HG02763 (cell line): ENCODE data around the gene TM7SF3.
"Not testable (repeated sequence)": the region's sequence is repeated elsewhere in the genome, so short reads cannot be mapped to it uniquely, and the experiment has no call there.

Source experiments
- ATAC-seq: cut with Tn5 transposase; IDR thresholded peaks from one replicate; pipeline ENCODE4 v1.9.1; 2021; ENCODE audit warnings: mild to moderate bottlenecking, moderate library complexity; ENCODE audit not compliant: unreplicated experiment

Gene TM7SF3, protein sequence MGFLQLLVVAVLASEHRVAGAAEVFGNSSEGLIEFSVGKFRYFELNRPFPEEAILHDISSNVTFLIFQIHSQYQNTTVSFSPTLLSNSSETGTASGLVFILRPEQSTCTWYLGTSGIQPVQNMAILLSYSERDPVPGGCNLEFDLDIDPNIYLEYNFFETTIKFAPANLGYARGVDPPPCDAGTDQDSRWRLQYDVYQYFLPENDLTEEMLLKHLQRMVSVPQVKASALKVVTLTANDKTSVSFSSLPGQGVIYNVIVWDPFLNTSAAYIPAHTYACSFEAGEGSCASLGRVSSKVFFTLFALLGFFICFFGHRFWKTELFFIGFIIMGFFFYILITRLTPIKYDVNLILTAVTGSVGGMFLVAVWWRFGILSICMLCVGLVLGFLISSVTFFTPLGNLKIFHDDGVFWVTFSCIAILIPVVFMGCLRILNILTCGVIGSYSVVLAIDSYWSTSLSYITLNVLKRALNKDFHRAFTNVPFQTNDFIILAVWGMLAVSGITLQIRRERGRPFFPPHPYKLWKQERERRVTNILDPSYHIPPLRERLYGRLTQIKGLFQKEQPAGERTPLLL

DNA sequence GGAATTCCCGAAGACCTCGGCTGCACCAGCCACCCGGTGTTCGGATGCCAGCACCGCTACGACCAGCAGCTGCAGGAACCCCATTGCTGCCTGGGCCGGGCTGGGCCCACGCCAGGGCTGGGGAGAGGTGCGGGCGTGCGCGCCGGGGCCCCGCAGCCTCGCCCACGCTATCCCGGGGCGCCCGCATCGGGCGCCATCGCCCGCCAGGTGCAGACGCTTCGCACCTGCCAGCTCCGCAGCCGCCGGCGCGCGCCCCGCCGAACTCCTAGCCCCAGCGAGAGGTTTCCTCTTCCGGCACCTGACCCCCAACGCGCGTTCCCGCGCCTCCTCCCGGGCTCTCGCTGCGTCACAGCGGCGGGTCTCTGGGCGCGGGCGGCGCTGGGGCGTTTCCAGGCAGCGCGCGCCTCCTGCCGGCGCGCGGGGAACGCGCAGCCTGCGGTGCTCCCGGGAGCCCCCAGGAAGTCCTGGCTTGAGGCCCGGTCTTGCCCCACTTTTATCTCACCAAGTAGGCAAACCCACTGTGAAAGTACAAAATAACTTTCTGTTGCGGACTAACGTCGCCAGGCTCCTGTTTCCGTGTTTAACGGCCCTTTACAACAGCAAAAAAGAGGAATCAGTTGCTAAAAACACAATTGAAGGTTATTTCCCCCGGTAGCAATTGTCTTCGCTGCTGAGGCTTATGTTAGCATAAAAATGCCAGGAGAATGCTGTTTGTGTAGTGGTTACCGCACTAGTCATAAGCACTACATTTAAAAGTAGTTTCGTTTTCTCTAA lies at the start of gene TM7SF3:
Gene TM7SF3 (minus strand): TSS at position 300 of the 774 bp plus-strand sequence. CDS start 216 bp downstream, at position 84.
- ATAC-seq: peak; percentile 85

DNA sequence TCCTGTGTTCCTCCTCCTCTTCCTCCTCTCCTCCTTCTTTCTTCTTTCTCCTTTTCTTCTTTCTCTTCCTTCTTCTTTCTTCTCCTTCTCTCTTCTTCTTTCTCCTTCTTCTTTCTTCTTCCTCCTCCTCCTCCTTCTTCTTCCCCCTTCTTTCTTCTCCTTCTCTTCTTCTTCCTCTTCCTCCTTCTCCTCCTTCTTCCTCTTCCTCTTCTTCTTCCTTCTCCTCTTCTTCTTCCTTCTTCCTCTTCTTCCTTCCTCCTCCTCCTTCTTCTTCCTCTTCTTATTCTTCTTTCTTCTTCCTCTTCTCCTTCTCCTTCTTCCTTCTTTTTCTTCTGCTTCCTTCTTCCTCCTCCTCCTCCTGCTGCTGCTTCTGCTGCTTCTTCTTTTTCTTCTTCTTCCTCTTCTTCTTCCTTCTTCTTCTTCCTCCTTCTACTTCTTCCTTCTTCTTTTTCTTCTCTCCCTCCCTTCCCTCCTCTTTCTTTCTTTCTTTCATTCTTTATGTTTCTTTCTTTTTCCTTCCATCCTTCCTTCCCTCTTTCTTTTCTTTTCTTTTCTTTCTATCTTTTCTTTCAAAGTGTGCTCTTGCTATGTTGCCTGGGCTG lies 49.2 kb upstream of the TM7SF3 start:
- no peak for ATAC-seq

DNA sequence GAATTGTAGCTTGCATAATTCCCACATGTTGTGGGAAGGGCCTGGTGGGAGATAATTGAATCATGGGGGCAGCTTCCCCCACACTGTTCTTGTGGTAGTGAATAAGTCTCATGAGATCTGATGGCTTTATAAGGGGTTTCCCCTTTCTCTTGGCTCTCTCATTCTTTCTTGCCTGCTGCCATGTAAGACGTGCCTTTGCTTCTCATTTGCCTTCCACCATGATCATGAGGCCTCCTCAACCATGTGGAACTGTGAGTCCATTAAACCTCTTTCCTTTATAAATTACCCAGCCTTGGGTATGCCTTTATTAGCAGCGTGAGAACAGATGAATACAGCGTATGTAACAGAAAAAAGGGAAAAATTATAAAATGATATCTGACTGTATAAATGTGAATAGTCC lies 47.1 kb upstream of the TM7SF3 start:
- no peak for ATAC-seq

DNA sequence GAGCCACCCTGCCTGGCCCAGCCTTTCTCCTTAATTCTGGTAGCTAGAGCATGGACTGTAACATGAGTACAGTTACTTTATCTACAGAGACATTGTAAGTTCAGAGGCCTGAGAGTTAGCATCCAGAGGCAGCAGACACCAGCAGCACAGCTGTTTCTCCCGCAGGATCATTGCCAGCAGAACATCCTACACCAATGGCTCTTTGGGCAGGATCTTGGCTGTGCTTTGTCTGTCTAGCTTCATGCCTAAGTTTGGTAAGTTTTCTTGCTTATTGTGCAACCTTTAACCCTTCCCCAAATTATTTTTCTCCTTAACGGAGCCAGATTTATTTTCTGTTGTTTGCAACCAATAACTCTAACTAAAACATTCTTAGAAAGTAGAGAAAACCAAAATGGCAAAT lies 46.6 kb upstream of the TM7SF3 start:
- no peak for ATAC-seq

DNA sequence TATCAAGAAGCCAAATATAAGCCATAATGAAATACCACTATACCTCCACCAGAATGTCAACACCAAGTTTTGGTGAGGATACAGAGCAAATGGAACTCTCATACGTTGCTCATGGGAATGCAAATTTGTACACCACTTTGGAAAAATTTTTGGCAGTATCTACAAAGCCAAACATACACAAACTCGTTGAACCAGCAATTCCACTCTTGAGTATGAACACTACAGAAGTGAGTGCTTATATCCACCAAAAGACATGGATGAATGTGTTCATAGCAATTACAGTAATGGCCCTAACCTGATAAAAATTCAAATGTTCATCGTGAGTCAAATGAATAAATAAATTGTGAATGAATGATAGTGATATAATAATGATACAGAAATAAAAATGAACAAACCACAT lies 43.4 kb upstream of the TM7SF3 start:
- no peak for ATAC-seq

DNA sequence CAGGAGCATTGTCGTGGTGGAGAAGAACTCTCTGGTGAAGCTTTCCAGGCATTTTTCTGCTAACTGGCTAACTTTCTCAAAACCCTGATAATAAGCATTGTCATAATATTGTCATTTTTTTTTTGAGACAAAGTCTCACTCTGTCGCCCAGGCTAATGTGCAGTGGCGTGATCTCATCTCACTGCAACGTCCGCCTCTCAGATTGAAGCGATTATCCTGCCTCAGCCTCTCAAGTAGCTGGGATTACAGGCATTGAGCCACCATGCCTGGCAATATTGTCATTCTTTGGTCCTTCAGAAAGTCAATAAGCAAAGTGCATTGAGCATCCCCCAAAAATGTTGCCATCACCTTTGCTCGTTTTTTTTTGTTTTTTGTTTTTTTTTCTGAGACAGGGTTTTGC lies 41.8 kb upstream of the TM7SF3 start:
- no peak for ATAC-seq

DNA sequence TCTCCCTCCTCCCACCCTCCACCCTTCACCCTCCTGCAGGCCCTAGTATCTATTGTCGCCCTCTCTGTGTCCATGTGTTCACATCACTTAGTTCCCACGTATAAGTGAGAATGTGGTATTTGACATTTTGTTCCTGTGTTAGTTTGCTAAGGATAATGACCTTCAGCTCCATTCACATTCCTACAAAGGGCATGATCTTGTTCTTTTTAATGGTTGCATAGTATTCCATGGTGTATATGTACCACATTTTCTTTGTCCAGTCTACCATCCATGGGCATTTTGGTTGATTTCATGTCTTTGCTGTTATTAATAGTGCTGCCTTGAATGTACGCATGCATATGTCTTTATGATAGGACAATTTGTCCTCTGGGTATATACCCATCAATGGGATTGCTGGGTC lies 38.6 kb upstream of the TM7SF3 start:
- no peak for ATAC-seq

DNA sequence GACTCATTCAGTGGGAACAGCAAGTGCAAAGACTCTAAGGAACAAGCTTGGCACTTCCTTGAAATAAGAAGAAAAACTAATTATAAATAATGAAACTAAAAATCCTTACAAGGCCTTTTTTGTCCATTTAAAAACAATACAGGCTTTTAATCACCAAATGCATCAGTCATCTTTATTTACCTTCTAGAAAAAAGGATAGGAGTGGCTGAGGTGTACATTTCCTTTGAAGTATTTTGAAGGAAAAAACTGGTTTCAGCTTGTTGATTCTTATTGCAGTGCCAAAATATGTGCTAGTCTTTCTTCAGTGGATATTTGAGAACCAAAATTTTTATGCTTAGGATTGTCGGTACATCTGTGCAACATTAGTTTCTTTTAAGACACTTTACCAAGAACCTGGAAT lies 38.0 kb upstream of the TM7SF3 start:
- ATAC-seq: no peak

DNA sequence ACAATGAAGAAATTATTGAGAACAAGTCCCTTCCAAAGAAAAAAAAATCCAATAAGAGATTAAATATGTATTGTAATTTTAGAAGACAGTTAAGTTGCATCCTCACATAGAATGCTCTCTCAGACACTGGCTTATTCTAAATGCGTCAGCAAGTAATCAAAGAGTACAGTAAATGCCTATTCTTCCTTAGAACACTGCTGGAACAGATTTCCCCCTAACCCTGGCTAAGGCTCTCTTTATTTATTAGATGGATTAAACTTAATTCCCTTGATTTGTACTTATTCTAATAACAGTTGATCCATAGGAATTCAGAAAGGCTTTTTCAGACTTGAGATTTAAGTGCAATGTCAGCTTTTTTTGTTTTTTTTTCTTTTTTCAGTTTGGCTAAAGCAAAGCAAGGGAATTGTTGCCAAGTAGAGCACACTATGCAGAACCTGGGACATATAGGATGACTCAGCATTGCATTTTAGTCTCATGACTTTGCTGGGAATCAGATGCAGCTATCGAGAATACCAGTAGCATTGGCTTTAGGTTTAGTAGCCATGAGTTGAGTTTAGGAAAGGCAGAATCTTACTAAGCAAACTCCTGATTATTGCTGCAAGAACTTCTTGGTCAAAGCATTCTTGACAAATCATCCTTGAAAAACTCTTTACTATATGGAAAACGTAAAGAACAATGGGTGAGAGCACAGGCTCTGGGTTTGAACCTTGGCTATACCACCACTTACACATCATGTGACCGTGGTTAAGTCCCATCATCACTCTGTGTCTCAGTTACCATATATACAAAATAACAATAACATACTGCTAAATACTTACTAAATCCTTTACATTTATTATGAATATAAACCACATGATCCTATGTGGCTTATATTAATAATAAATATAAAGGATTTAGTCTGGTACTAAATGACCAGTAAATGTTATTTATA lies 34.9 kb upstream of the TM7SF3 start:
- ATAC-seq: no peak

DNA sequence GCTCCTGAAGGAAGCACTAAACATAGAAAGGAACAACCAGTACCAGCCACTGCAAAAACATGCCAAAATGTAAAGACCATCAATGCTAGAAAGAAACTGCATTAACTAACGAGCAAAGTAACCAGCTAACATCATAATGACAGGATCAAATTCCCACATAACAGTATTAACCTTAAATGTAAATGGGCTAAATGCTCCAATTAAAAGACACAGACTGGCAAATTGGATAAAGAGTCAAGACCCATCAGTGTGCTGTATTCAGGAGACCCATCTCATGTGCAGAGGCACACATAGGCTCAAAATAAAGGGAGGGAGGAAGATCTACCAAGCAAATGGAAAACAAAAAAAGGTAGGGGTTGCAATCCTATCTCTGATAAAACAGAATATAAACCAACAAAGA lies 27.8 kb upstream of the TM7SF3 start:
- ATAC-seq: not testable (repeated sequence)

DNA sequence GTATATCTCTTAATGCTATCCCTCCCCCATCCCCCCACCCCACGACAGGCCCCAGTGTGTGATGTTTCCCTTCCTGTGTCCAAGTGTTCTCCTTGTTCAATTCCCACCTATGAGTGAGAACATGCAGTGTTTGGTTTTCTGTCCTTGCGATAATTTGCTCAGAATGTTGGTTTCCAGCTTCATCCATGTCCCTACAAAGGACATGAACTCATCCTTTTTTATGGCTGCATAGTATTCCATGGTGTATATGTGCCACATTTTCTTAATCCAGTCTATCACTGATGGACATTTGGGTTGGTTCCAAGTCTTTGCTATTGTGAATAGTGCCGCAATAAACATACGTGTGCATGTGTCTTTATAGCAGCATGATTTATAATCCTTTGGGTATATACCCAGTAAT lies 26.5 kb upstream of the TM7SF3 start:
- ATAC-seq: not testable (repeated sequence)

DNA sequence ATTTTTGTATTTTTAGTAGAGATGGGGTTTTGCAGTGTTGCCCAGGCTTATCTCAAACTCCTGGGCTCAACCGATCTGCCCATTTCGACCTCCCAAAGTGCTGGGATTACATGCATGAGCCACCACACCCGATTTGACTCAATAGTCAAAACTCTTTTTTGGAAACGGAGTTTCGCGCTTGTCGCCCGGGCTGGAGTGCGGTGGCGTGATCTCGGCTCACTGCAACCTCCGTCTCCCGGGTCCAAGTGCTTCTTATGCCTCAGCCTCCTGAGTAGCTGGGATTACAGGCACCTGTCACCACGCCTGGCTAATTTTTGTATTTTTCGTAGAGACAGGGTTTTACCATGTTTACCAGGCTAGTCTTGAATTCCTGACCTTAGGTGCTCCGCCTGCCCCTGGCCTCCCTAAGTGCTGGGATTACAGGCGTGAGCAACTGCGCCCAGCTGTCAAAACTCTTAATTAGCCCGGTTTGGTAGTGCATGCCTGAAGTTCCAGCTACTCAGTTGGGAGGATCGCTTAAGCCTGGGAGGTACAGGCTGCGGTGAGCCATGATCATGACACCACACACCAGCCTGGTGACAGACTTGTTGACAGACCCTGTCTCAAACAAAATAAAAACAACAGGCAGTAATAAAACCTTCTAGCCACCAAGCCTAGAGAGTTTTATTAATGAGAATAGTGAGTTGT lies 20.6 kb upstream of the TM7SF3 start:
- no peak for ATAC-seq

DNA sequence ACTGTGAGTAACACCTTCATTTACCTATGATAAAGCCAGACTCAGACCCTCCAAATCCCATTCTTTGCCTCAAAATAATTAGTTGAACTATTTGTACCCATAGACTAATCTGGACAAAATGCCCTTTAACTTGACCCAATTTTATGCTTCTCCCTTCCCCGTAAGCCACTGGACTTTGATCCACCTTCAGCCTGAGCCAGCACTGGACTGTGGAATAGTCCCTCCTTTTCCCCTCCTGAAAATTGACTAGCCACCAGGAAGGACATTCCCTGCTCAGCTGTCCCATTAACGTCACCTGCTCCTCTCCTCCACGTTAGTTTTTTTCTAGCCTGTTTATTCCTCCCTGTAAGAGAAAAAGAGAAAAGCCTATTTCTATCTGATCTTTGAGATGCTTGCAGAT lies 18.5 kb upstream of the TM7SF3 start:
- ATAC-seq: no peak

DNA sequence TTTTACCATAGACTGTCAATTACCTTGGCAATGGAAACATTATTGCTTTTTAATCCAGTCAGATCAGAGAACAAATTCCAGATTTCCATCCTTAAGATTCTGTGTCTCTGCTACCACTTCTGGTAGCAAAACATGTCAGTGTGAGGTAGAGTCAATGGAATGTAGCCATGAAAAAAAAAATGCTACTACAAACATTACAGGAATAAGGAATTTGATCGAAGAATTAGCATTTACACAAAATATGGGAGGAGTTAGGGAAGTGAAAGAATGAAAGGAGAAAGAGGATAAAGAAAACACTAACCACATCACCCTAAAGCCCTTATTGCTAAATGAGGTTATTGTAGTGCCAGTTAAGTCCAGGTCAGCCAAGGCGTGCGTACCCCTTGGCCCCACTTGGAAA lies 17.3 kb upstream of the TM7SF3 start:
- ATAC-seq: no peak

DNA sequence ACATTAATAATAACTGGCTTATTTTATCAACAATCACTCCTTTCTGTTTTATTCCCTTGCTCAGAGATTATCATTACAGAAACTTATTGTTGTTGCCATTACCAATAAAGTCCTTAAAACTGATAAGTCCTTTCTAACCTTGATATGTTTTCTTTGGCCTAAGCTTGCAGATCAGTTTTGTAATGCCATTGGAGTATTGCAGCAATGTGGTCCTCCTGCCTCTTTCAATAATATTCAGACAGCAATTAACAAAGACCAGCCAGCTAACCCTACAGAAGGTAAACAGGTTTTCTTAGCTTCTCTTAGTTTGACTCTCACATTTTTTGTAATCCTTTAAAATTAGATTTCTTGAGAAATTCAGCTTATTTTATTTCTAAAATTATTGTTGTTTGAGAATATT lies 12.1 kb upstream of the TM7SF3 start:
- ATAC-seq: no peak

DNA sequence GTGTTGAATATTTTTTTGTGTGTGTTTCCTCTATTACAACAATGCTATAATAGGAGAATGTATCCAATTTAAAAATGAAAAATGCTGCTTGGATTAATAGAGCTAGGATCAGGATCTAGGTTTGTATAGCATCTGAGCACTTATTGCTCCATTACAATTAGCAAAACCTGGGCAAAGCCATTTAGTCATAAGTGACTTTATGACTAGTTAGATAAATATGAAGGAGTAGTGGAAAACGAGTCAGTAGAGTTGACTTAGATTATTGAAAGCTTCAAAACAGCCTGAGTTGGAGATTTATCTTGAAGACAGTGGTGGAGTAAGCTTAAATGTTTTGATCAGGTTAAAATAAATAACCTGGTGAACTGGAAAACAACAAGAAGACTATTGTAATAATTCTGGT lies 10.9 kb upstream of the TM7SF3 start:
- no peak for ATAC-seq

DNA sequence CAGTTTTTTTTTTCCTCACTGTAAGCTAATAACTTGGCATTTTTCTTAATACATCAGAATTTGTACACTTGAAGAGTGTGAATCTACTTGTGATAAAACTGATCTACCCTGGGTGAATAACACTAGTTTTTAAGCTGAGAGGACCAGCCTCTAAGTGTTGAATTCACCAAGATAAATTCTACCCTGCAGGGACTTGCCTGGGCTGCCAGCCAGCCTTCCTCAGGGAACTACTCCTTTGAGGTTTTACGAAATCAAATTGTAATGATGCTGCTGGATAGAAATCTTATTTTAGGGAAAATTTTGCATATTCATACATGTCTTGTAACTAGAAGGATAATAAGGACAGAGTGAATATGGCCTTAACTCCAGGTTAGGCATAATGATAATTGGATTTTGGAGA lies 10.1 kb upstream of the TM7SF3 start:
- no peak for ATAC-seq

DNA sequence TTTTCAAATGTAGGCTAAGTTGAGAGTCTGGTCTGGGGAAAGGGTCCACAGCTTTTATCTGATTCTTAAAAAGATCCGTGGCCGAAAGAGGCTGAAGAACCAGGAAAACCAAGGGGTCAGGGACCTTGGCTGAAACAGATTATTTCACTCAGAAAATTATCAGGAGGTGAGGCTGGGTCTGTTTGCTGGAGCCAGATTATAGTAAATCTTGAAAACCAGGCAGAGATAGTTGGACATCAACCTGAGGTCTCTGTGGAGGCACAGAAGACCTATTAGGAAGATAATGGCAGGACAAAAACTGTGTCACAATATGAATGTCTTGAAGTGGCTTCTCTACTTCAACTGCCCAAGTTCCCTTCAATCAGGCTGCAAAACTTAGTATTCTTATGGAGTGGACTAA lies 6.6 kb upstream of the TM7SF3 start:
- no peak for ATAC-seq

DNA sequence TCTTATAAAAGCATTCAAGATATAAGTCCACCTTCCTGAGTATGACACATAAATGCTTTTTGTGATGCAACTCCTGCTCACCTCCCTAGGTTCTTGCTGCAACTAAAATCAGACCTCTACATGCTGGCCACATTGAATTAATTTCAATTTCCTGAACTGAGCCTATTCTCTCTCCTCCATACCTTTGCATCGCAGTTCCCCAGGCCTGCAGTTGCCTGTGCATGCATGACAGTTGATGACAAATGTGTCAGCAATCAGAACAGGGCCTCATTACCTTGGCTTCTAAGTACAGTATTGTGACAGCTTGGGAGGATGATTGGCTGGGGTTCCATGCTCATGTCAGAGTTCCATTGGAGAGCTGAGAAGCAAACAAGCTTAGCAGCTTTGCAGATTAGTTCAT lies 3.9 kb upstream of the TM7SF3 start:
- ATAC-seq: no peak
